HG02884 (cell line): ENCODE results near the gene VAT1.
"Not testable (repeated sequence)": the region's sequence is repeated elsewhere in the genome, so short reads cannot be mapped to it uniquely, and the experiment has no call there.

Experiments used
- ATAC-seq: cut with Tn5 transposase; IDR thresholded peaks from one replicate; pipeline ENCODE4 v1.9.1; 2021; ENCODE audit warnings: mild to moderate bottlenecking, moderate library complexity; ENCODE audit not compliant: unreplicated experiment

Gene VAT1

GRCh38 chr17:43021741-43022512, at the start of gene VAT1:
Gene VAT1, minus strand, starts transcription at chr17:43022385. Its CDS starts 63 bp downstream, at chr17:43022322.
- no peak for ATAC-seq

- ATAC-seq, result no peak
These were observed 48.7 kb upstream of the VAT1 start for GRCh38 chr17:43070872-43071271.

GRCh38 chr17:43070257-43070656, 48.1 kb upstream of the VAT1 start:
- ATAC-seq, result no peak

- no peak for ATAC-seq
These were observed 47.2 kb upstream of the VAT1 start for GRCh38 chr17:43069368-43069898.

GRCh38 chr17:43068570-43069367, 46.6 kb upstream of the VAT1 start:
- no peak for ATAC-seq

GRCh38 chr17:43062984-43063638, 40.9 kb upstream of the VAT1 start:
- ATAC-seq, result no peak

GRCh38 chr17:43056051-43056450, 33.9 kb upstream of the VAT1 start:
- ATAC-seq, result no peak

- ATAC-seq, result not testable (repeated sequence)
These were observed 30.8 kb upstream of the VAT1 start for GRCh38 chr17:43053008-43053407.

GRCh38 chr17:43051969-43052368, 29.8 kb upstream of the VAT1 start:
- ATAC-seq, result no peak

- ATAC-seq, result no peak
These were observed 21.8 kb upstream of the VAT1 start for GRCh38 chr17:43044024-43044423.

- no peak for ATAC-seq
These were observed 21.1 kb upstream of the VAT1 start for GRCh38 chr17:43043307-43043706.

GRCh38 chr17:43042025-43042628, 19.9 kb upstream of the VAT1 start:
- no peak for ATAC-seq

- no peak for ATAC-seq
These were observed 18.5 kb upstream of the VAT1 start for GRCh38 chr17:43040655-43041054.

- no peak for ATAC-seq
These were observed 17.5 kb upstream of the VAT1 start for GRCh38 chr17:43039646-43040045.

GRCh38 chr17:43034894-43035293, 12.7 kb upstream of the VAT1 start:
- ATAC-seq, result no peak

- no peak for ATAC-seq
These were observed 12.0 kb upstream of the VAT1 start for GRCh38 chr17:43033948-43034881.

- no peak for ATAC-seq
These were observed 9.5 kb upstream of the VAT1 start for GRCh38 chr17:43031666-43032065.

GRCh38 chr17:43030137-43030767, 8.1 kb upstream of the VAT1 start:
- no peak for ATAC-seq

- no peak for ATAC-seq
These were observed 6.2 kb upstream of the VAT1 start for GRCh38 chr17:43028221-43028861.
